GM12878 (cell line): ENCODE data around the gene NAA60.

Experiments
- JUND ChIP-seq: IDR thresholded peaks from 2 replicates; pipeline ENCODE4 v1.6.1; 2012; ENCODE audit warnings: low read depth, mild to moderate bottlenecking, low read length, improper control_type of control experiment, moderate library complexity
- NBN ChIP-seq: fragments of 450-650 bp; IDR thresholded peaks from 2 replicates; pipeline ENCODE4 v1.6.1; 2016
- POLR2A ChIP-seq: IDR thresholded peaks from 2 replicates; pipeline ENCODE4 v1.6.1; 2011; ENCODE audit warnings: low read depth, mild to moderate bottlenecking, low read length
- POLR2AphosphoS5 ChIP-seq: IDR thresholded peaks from 2 replicates; pipeline ENCODE4 v1.6.1; 2011; ENCODE audit warnings: mild to moderate bottlenecking, low read length, inconsistent platforms
- SIN3A ChIP-seq: IDR thresholded peaks from 2 replicates; pipeline ENCODE4 v1.6.1; 2012; ENCODE audit warnings: low read depth, low read length, improper control_type of control experiment
- ZNF384 ChIP-seq: IDR thresholded peaks from 2 replicates; pipeline ENCODE4 v1.6.1; 2012; ENCODE audit warnings: low read depth, mild to moderate bottlenecking, low read length, improper control_type of control experiment, borderline replicate concordance
- TF ChIP-seq, protein P1 (sequence below): IDR thresholded peaks from 2 replicates; pipeline ENCODE4 v1.6.1; 2012; ENCODE audit warnings: low read depth, low read length, improper control_type of control experiment
- TF ChIP-seq, protein P2 (sequence below): IDR thresholded peaks from 2 replicates; pipeline ENCODE4 v1.6.1; 2011; ENCODE audit warnings: low read depth, low read length, improper control_type of control experiment, borderline replicate concordance
- TF ChIP-seq, protein P3 (sequence below), 3 experiments: IDR thresholded peaks in 2 of 3; conservative IDR thresholded peaks in 1 of 3; 2 replicates each; pipeline ENCODE4 v1.5.1; 2011; ENCODE audit warnings: low read depth in 3 of 3, low read length in 3 of 3, mild to moderate bottlenecking in 3 of 3, control low read depth in 2 of 3, moderate library complexity in 2 of 3, inconsistent platforms in 1 of 3, mixed read lengths in 1 of 3; ENCODE audit not compliant: control insufficient read depth in 2 of 3, insufficient read depth in 1 of 3; ENCODE audit errors: extremely low read depth in 1 of 3
- TF ChIP-seq, protein P4 (sequence below): IDR thresholded peaks from 2 replicates; pipeline ENCODE4 v1.6.1; 2011; ENCODE audit warnings: mild to moderate bottlenecking, low read depth, low read length, moderate library complexity; ENCODE audit not compliant: insufficient replicate concordance
- TF ChIP-seq, protein P5 (sequence below): fragments of 450-650 bp; IDR thresholded peaks from 2 replicates; pipeline ENCODE4 v1.6.1; 2017; ENCODE audit warnings: mild to moderate bottlenecking, low read depth, inconsistent platforms; ENCODE audit not compliant: poor library complexity, severe bottlenecking

DNA sequence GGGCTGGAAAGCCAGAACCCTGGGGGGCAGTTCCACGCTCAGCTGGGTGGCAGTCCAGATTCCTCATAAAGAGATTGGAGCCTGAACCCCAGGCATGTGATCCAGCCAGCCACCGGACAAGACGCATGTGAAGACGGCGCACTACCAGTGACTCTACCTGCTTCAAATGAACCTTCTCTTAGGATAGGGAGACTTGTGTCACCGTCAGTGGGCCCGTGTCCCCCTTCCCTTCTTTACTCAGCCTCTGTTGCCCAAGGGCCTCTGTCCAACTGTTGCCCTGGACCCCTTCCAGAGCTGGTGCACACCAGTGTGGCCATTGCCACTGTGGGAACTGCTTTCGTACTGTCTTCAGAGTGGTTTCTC lies 75.5 kb downstream of the NAA60 start:
- TF ChIP-seq, protein P1, sequence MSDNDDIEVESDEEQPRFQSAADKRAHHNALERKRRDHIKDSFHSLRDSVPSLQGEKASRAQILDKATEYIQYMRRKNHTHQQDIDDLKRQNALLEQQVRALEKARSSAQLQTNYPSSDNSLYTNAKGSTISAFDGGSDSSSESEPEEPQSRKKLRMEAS = no peak
- TF ChIP-seq NBN (no peak), SIN3A (no peak), POLR2A (no peak), POLR2AphosphoS5 (no peak), ZNF384 (no peak), JUND (no peak)
- TF ChIP-seq, protein P2, sequence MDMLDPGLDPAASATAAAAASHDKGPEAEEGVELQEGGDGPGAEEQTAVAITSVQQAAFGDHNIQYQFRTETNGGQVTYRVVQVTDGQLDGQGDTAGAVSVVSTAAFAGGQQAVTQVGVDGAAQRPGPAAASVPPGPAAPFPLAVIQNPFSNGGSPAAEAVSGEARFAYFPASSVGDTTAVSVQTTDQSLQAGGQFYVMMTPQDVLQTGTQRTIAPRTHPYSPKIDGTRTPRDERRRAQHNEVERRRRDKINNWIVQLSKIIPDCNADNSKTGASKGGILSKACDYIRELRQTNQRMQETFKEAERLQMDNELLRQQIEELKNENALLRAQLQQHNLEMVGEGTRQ = no peak
- TF ChIP-seq, protein P3, sequence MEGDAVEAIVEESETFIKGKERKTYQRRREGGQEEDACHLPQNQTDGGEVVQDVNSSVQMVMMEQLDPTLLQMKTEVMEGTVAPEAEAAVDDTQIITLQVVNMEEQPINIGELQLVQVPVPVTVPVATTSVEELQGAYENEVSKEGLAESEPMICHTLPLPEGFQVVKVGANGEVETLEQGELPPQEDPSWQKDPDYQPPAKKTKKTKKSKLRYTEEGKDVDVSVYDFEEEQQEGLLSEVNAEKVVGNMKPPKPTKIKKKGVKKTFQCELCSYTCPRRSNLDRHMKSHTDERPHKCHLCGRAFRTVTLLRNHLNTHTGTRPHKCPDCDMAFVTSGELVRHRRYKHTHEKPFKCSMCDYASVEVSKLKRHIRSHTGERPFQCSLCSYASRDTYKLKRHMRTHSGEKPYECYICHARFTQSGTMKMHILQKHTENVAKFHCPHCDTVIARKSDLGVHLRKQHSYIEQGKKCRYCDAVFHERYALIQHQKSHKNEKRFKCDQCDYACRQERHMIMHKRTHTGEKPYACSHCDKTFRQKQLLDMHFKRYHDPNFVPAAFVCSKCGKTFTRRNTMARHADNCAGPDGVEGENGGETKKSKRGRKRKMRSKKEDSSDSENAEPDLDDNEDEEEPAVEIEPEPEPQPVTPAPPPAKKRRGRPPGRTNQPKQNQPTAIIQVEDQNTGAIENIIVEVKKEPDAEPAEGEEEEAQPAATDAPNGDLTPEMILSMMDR (IDR thresholded peaks at IDR 0.05 in 2 of 3, conservative IDR thresholded peaks at IDR 0.05 in 1 of 3; ENCODE audit: control insufficient read depth in 2 of 3, extremely low read depth in 1 of 3, insufficient read depth in 1 of 3, low read depth in 3 of 3, low read length in 3 of 3) = no peak
- TF ChIP-seq, protein P4, sequence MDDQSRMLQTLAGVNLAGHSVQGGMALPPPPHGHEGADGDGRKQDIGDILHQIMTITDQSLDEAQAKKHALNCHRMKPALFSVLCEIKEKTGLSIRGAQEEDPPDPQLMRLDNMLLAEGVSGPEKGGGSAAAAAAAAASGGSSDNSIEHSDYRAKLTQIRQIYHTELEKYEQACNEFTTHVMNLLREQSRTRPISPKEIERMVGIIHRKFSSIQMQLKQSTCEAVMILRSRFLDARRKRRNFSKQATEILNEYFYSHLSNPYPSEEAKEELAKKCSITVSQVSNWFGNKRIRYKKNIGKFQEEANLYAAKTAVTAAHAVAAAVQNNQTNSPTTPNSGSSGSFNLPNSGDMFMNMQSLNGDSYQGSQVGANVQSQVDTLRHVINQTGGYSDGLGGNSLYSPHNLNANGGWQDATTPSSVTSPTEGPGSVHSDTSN = no peak
- TF ChIP-seq, protein P5, sequence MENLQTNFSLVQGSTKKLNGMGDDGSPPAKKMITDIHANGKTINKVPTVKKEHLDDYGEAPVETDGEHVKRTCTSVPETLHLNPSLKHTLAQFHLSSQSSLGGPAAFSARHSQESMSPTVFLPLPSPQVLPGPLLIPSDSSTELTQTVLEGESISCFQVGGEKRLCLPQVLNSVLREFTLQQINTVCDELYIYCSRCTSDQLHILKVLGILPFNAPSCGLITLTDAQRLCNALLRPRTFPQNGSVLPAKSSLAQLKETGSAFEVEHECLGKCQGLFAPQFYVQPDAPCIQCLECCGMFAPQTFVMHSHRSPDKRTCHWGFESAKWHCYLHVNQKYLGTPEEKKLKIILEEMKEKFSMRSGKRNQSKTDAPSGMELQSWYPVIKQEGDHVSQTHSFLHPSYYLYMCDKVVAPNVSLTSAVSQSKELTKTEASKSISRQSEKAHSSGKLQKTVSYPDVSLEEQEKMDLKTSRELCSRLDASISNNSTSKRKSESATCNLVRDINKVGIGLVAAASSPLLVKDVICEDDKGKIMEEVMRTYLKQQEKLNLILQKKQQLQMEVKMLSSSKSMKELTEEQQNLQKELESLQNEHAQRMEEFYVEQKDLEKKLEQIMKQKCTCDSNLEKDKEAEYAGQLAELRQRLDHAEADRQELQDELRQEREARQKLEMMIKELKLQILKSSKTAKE = no peak
